Sigmoid colon (tissue), 7 donors: ENCODE data around the gene SPAST. TPM values are rescaled to one million over a fixed set of nuclear protein-coding genes. Genes with fewer than 3 reads are reported as not detected.

Experiments
- DNase-seq: peaks from one replicate; pipeline ENCODE4 v3.0.0-alpha.2; 2019
- H3K27ac ChIP-seq, 4 donors: fragments of 200-600 bp; sonication (generic); one replicate each; pipeline ENCODE4 v1.5.1; 2016 to 2019; ENCODE audit warnings: mild to moderate bottlenecking in 1 of 4
- H3K27me3 ChIP-seq, 3 donors: fragments of 200-600 bp; sonication (generic); one replicate each; pipeline ENCODE4 v1.5.1; 2019; ENCODE audit warnings: mild to moderate bottlenecking in 1 of 3
- H3K36me3 ChIP-seq, 4 donors: fragments of 200-600 bp; sonication (generic); one replicate each; pipeline ENCODE4 v1.5.1; 2016 to 2019
- H3K4me1 ChIP-seq, 4 donors: fragments of 200-600 bp; sonication (generic); one replicate each; pipeline ENCODE4 v1.5.1; 2017 to 2019
- H3K4me3 ChIP-seq, 4 donors: fragments of 200-600 bp; sonication (generic); one replicate each; pipeline ENCODE4 v1.5.1; 2017 to 2019; ENCODE audit warnings: mild to moderate bottlenecking in 2 of 4, moderate library complexity in 1 of 4
- H3K9me3 ChIP-seq, 4 donors: fragments of 200-600 bp in 3 of 4; sonication (generic) in 3 of 4; one replicate each; pipeline versions ENCODE4 v1.5.1 to v1.6.1; 2013 to 2019
- EP300 ChIP-seq, 4 donors: sonication (generic); formaldehyde crosslinking; IDR thresholded peaks; one replicate each; pipeline ENCODE4 v1.6.1; 2017; ENCODE audit warnings: antibody characterized with exemption in 4 of 4
- POLR2A ChIP-seq, 2 donors: fragments of 450-650 bp; IDR thresholded peaks; one replicate each; pipeline ENCODE4 v1.6.1; 2016; ENCODE audit warnings: antibody characterized with exemption in 2 of 2, mild to moderate bottlenecking in 2 of 2, moderate library complexity in 2 of 2
- POLR2AphosphoS5 ChIP-seq, 4 donors: sonication (generic); formaldehyde crosslinking; IDR thresholded peaks; one replicate each; pipeline ENCODE4 v1.6.1; 2017; ENCODE audit warnings: antibody characterized with exemption in 4 of 4
- WGBS, 2 donors: extraction: QIAGEN DNeasy Blood & Tissue Kit; methylation state at CpG; one replicate each; pipeline ENCODE4 v1.1.7; 2013; 5-methylcytosine and 5-hydroxymethylcytosine counted together
- intact Hi-C: fragments of 100-400 bp; cut with DNase I; formaldehyde crosslinking; loops from one replicate; pipeline ENCODE4 v1.15.1; 2023
- polyA plus RNA-seq, 3 donors: library from polyadenylated mRNA; stranded (reverse); fragments of 200-250 nt; gene quantifications; one replicate each; pipeline ENCODE4 v1.2.3, GENCODE V29; 2013
- total RNA-seq, 4 donors: library from RNA; depleted of rRNA; stranded (reverse); fragments of >200 nt; gene quantifications; one replicate each; pipeline ENCODE4 v1.1.0, GENCODE V29; 2016
- TF ChIP-seq, protein P1 (sequence below), 4 experiments: fragments of 450-650 bp in 3 of 4; fragments of 200-600 bp in 1 of 4; IDR thresholded peaks; one replicate each; pipeline ENCODE4 v1.5.1; 2016 to 2019; ENCODE audit warnings: antibody characterized with exemption in 4 of 4, mild to moderate bottlenecking in 3 of 4, moderate library complexity in 2 of 4
- donor health status: healthy with polysubstance abuse.
- donor health status: Bipolar disorder and iron deficiency.
- donor health status: healthy.

SPAST gene
- total and polyA plus RNA-seq, 7 donors: 4.6 to 24.2 (median 12.2) TPM

DNA sequence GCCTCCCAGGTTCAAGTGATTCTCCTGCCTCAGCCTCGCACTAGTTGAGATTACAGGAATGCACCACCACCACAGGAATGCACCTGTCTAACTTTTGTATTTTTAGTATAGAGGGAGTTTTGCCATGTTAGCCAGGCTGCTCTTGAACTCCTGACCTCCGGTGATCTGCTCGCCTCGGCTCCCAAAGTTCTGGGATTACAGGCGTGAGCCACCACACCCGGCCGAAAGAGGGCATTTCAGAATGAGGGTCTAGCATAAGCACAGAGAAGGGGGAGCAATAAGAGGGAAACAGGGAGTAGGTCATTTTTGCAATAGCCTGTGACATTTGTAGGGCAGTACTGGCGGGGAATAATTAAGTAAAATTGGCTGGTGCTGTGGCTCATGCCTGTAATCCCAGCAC lies 1.9 kb upstream of the SPAST start:
- WGBS, 2 donors: 94 to 96% methylated on average over 8 of the region's 8 CpGs
- intact Hi-C loops: no loop called here
- Histone ChIP-seq H3K27ac (no peak overlapping the region), H3K9me3 (no peaks in the 10 kb centered on the region), H3K4me3 (no peak overlapping the region), H3K4me1 (peaks cover 0 to 18% (median 9%) of the 10 kb centered on the region in 4 donors), H3K27me3 (no peaks in the 10 kb centered on the region), H3K36me3 (no peaks in the 10 kb centered on the region)
- no peak for TF ChIP-seq POLR2A (IDR thresholded peaks at IDR 0.05)
- TF ChIP-seq POLR2AphosphoS5 (IDR thresholded peaks at IDR 0.05): no peak
- TF ChIP-seq EP300 (IDR thresholded peaks at IDR 0.05): no peak
- TF ChIP-seq, protein P1, sequence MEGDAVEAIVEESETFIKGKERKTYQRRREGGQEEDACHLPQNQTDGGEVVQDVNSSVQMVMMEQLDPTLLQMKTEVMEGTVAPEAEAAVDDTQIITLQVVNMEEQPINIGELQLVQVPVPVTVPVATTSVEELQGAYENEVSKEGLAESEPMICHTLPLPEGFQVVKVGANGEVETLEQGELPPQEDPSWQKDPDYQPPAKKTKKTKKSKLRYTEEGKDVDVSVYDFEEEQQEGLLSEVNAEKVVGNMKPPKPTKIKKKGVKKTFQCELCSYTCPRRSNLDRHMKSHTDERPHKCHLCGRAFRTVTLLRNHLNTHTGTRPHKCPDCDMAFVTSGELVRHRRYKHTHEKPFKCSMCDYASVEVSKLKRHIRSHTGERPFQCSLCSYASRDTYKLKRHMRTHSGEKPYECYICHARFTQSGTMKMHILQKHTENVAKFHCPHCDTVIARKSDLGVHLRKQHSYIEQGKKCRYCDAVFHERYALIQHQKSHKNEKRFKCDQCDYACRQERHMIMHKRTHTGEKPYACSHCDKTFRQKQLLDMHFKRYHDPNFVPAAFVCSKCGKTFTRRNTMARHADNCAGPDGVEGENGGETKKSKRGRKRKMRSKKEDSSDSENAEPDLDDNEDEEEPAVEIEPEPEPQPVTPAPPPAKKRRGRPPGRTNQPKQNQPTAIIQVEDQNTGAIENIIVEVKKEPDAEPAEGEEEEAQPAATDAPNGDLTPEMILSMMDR (IDR thresholded peaks at IDR 0.05): no peak
- DNase-seq: no peak

DNA sequence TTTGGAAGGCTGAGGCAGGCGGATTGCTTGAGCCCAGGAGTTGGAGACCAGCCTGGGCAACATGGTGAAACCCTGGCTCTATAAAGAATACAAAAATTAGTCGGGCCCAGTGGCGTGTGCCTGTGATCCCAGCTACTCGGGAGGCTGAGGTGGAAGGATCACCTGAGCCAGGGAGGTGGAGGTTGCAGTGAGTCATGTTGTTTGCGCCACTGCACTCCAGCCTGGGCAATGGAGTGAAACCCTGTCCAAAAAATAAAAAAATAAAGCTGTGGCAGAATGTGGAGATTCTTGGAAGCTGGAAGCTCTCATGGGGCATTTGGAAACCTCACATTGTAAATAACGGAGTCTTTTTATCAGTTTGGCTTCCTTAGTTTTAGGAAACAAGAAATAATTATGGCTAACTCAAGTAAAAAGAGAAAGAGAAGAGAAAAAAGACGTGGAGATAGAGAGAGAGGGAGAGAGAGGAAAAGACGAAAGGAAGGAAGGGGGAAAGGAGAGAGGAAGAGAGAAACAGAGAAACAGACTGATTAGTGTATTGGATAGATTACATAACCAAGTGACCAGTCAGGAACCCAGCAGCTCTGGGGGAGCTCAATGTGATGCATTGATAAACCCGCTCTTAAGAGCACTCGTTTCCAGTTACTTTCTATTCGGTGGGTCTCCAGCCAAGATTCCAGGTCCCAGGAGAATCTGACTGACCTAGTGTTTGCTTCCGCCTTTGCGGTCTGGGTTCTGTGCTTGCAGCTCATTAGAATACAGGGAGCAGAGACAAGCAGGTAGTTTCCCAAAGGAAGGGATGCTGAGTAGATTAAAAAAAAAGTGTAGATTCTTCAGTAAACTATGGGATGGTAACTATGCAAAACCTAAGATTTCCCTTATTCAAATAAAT lies 1.1 kb upstream of the SPAST start:
- H3K27ac ChIP-seq: peak overlapping the region; percentile 84 to 91 (median 90)

DNA sequence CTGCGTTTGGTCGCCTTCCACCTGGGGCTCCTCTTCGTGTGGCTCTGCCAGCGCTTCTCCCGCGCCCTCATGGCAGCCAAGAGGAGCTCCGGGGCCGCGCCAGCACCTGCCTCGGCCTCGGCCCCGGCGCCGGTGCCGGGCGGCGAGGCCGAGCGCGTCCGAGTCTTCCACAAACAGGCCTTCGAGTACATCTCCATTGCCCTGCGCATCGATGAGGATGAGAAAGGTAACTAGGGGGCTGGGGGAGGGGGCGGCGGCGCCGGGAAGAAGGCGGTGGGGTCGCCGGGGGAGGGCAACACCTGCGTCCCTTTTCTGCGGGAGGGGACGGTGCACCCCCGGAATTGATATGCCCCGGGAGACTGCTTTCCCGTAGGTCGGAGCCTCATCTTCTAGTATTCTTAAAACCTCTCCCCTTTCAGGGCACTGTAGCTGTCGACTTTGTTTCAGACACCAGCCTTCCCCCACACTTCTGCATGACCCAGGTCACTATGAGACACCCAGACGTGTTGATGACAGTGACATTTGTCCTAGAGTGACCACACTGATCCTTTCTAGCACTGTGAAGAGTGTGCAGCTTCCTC lies 755 bp downstream of the SPAST start:
- WGBS, 2 donors: 1% methylated on average over 40 of the region's 40 CpGs
- H3K4me1 ChIP-seq: peaks cover 0 to 18% (median 9%) of the 10 kb centered on the region in 4 donors
- H3K27ac ChIP-seq: peak overlapping the region; percentile 84 to 91 (median 90)
- TF ChIP-seq, protein P1 (IDR thresholded peaks at IDR 0.05): no peak
- no peak for TF ChIP-seq EP300 (IDR thresholded peaks at IDR 0.05)
- TF ChIP-seq POLR2AphosphoS5 (IDR thresholded peaks at IDR 0.05): no peak
- TF ChIP-seq POLR2A (IDR thresholded peaks at IDR 0.05): no peak
- intact Hi-C loops: loop anchor here (1.0 kb wide), 1 partner anchor 55 kb away; no protein-coding TSS in a partner anchor
- peak overlapping the region; percentile 55 to 90 (median 71) for H3K4me3 ChIP-seq
- H3K27me3 ChIP-seq: no peaks in the 10 kb centered on the region
- H3K9me3 ChIP-seq: no peaks in the 10 kb centered on the region
- DNase-seq: peak; percentile 67
- H3K36me3 ChIP-seq: no peaks in the 10 kb centered on the region

More for the DNA sequence above, 1.1 kb upstream of the SPAST start:
- peak overlapping the region; percentile 55 to 90 (median 71) for H3K4me3 ChIP-seq
- H3K4me1 ChIP-seq: peaks cover 0 to 18% (median 9%) of the 10 kb centered on the region in 4 donors
- TF ChIP-seq EP300 (IDR thresholded peaks at IDR 0.05): no peak
- no peaks in the 10 kb centered on the region for H3K9me3 ChIP-seq
- WGBS, 2 donors: 44 to 49% methylated on average over 13 of the region's 13 CpGs
- intact Hi-C loops: no loop called here
- H3K27me3 ChIP-seq: no peaks in the 10 kb centered on the region
- no peaks in the 10 kb centered on the region for H3K36me3 ChIP-seq
- peak; percentile 78 for DNase-seq

DNA sequence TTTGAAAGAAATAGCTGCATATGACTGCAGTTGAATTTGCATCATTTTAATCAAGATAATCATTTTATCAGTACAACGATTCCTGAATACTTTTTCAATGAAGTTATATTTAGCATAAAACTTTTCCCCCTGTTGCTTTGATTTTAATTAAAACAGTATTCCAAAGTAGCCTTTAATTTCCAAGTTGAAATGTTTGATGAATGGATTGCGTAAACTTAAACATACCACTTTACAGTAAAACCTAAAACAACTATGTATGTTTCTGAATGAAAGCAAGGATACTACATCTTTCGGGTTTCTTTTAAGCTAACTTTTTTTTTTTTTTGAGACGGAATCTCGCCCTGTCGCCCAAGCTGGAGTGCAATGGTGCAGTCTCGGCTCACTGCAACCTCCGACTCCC lies 1.4 kb downstream of the SPAST start:
- Histone ChIP-seq H3K36me3 (no peaks in the 10 kb centered on the region), H3K9me3 (no peaks in the 10 kb centered on the region), H3K27ac (peak overlapping the region; percentile 84 to 91 (median 90)), H3K4me1 (peaks cover 0 to 18% (median 9%) of the 10 kb centered on the region in 4 donors), H3K4me3 (peak overlapping the region; percentile 55 to 90 (median 71)), H3K27me3 (no peaks in the 10 kb centered on the region)
- TF ChIP-seq POLR2AphosphoS5 (IDR thresholded peaks at IDR 0.05) (no peak), POLR2A (IDR thresholded peaks at IDR 0.05) (no peak), EP300 (IDR thresholded peaks at IDR 0.05) (no peak)
- TF ChIP-seq, protein P1 (IDR thresholded peaks at IDR 0.05): no peak
- no peak for DNase-seq
- WGBS, 2 donors: 81 to 85% methylated on average over 8 of the region's 8 CpGs
- intact Hi-C loops: loop anchor here (1.0 kb wide), 1 partner anchor 55 kb away; no protein-coding TSS in a partner anchor

DNA sequence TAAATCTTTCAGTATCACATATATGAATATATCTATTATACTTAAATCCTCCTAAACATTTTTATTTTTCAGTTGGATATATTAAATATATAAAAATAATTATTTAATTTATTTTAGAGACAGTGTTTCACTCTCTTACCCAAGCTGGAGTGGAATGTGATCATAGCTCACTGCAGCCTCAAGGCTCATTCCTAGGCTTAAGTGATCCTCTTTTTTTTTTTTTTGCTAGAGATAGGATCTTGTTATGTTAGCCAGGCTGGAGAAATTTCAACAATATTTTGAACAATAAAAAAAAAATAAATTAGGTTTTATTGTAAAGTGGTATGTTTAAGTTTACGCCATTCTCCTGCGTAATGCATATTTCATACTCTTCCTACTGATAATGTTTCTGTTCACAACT lies 4.2 kb downstream of the SPAST start:
- no peak for TF ChIP-seq EP300 (IDR thresholded peaks at IDR 0.05)
- no peak for TF ChIP-seq POLR2A (IDR thresholded peaks at IDR 0.05)
- TF ChIP-seq POLR2AphosphoS5 (IDR thresholded peaks at IDR 0.05): no peak
- TF ChIP-seq, protein P1 (IDR thresholded peaks at IDR 0.05): no peak
- Histone ChIP-seq H3K27ac (no peak overlapping the region), H3K27me3 (no peaks in the 10 kb centered on the region), H3K9me3 (no peaks in the 10 kb centered on the region), H3K4me3 (no peak overlapping the region), H3K36me3 (no peaks in the 10 kb centered on the region), H3K4me1 (peaks cover 0 to 15% (median 6%) of the 10 kb centered on the region in 4 donors)
- 99% methylated on average over 2 of the region's 2 CpGs for WGBS, 2 donors
- DNase-seq: no peak
- intact Hi-C loops: no loop called here
